ENCODE data around the gene DDAH1. TPM values are rescaled to one million over a fixed set of nuclear protein-coding genes. Genes with fewer than 3 reads are reported as not detected.

The DDAH1 gene
- total RNA-seq, 1 experiment from 2014 or later: 19.0 TPM

- DNase-seq (ENCODE audit: low spot score): no peak
These were observed 71.5 kb downstream of the DDAH1 start for GRCh38 chr1:85393490-85393889.

GRCh38 chr1:85388416-85388815 is 76.5 kb downstream of the DDAH1 start:
- DNase-seq (ENCODE audit: low spot score): no peak

GRCh38 chr1:85387781-85388180 is 77.2 kb downstream of the DDAH1 start:
- DNase-seq (ENCODE audit: low spot score): no peak

- DNase-seq (ENCODE audit: low spot score): no peak
These were observed 78.8 kb downstream of the DDAH1 start for GRCh38 chr1:85386068-85386722.

GRCh38 chr1:85379203-85380136 is 85.5 kb downstream of the DDAH1 start:
- DNase-seq (ENCODE audit: low spot score): no peak

- DNase-seq (ENCODE audit: low spot score): no peak
These were observed 86.4 kb downstream of the DDAH1 start for GRCh38 chr1:85378534-85378933.

GRCh38 chr1:85376356-85376755 is 88.6 kb downstream of the DDAH1 start:
- DNase-seq (ENCODE audit: low spot score): no peak

- DNase-seq (ENCODE audit: low spot score): no peak
These were observed 89.5 kb downstream of the DDAH1 start for GRCh38 chr1:85375493-85375892.

- peak; percentile 71 for DNase-seq (ENCODE audit: low spot score)
These were observed 90.8 kb downstream of the DDAH1 start for GRCh38 chr1:85374160-85374559.

- no peak for DNase-seq (ENCODE audit: low spot score)
These were observed 91.6 kb downstream of the DDAH1 start for GRCh38 chr1:85373378-85373708.

- DNase-seq (ENCODE audit: low spot score): peak; percentile 52
These were observed 92.1 kb downstream of the DDAH1 start for GRCh38 chr1:85372683-85373377.

GRCh38 chr1:85371021-85371420 is 93.9 kb downstream of the DDAH1 start:
- no peak for DNase-seq (ENCODE audit: low spot score)

GRCh38 chr1:85368073-85368770 is 96.7 kb downstream of the DDAH1 start:
- DNase-seq (ENCODE audit: low spot score): no peak

- peak; percentile 69 for DNase-seq (ENCODE audit: low spot score)
These were observed 98.4 kb downstream of the DDAH1 start for GRCh38 chr1:85366391-85367170.

- no peak for DNase-seq (ENCODE audit: low spot score)
These were observed 99.1 kb downstream of the DDAH1 start for GRCh38 chr1:85365851-85366250.

- DNase-seq (ENCODE audit: low spot score): no peak
These were observed 101.4 kb downstream of the DDAH1 start for GRCh38 chr1:85363521-85363920.

- no peak for DNase-seq (ENCODE audit: low spot score)
These were observed 101.9 kb downstream of the DDAH1 start for GRCh38 chr1:85363092-85363491.

- DNase-seq (ENCODE audit: low spot score): no peak
These were observed 103.2 kb downstream of the DDAH1 start for GRCh38 chr1:85361606-85362296.

- peak; percentile 40 for DNase-seq (ENCODE audit: low spot score)
These were observed 104.0 kb downstream of the DDAH1 start for GRCh38 chr1:85360730-85361493.
